GM12864 (cell line): ENCODE results near the gene HCFC1.

Source experiments
- DNase-seq: peaks from one replicate; pipeline ENCODE4 v3.0.0-alpha.2; 2011; ENCODE audit warnings: low read depth
- H3K4me3 ChIP-seq: 2 replicates; pipeline ENCODE4 v1.5.1; 2011; ENCODE audit warnings: mild to moderate bottlenecking, low read depth, low read length, control low read depth
- TF ChIP-seq, protein P1 (sequence below): IDR thresholded peaks from 2 replicates; pipeline ENCODE4 v1.5.1; 2011; ENCODE audit warnings: low read depth, mild to moderate bottlenecking, moderate library complexity, low read length, control low read depth, inconsistent platforms; ENCODE audit errors: missing control alignments

The HCFC1 gene

DNA sequence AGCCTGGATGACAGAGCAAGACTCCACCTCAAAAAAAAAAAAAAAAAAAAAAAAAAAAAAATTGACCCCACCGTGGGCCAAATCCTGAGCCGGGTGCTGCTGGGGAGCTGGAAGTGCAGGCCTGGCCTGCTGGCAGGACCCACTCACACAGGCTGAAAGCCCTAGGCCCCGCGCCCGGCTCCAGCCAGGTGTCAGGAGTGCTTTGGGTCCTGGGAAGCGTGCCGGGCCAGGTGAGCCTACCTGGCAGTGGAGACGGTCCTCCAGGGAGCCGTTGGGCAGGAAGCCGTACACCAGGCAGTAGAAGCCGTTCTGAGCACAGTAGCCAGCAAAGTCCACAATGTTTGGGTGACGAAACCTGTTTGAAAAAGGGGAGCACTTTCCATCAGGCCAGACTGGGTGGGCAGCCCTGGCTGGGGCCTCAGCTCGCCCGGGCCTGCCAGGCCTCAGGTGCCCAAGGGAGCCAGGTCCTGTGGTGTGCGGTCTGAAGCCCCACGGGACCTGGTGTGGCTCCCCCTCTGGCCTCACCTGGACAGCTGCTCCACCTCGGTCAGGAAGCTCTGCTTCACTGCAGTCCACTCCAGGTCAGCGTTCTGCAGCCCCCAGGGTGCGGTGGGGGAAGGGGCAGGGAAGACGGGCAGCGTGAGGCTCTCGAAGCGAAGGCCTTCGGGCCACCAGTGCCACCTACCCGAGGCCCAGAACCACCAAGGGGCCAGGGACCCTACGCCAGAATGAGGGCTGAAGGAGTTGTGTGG, 46.3 kb upstream of the HCFC1 start:
- H3K4me3 ChIP-seq: peak overlapping the region; percentile 83
- DNase-seq: no peak
- TF ChIP-seq, protein P1, sequence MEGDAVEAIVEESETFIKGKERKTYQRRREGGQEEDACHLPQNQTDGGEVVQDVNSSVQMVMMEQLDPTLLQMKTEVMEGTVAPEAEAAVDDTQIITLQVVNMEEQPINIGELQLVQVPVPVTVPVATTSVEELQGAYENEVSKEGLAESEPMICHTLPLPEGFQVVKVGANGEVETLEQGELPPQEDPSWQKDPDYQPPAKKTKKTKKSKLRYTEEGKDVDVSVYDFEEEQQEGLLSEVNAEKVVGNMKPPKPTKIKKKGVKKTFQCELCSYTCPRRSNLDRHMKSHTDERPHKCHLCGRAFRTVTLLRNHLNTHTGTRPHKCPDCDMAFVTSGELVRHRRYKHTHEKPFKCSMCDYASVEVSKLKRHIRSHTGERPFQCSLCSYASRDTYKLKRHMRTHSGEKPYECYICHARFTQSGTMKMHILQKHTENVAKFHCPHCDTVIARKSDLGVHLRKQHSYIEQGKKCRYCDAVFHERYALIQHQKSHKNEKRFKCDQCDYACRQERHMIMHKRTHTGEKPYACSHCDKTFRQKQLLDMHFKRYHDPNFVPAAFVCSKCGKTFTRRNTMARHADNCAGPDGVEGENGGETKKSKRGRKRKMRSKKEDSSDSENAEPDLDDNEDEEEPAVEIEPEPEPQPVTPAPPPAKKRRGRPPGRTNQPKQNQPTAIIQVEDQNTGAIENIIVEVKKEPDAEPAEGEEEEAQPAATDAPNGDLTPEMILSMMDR: no peak

DNA sequence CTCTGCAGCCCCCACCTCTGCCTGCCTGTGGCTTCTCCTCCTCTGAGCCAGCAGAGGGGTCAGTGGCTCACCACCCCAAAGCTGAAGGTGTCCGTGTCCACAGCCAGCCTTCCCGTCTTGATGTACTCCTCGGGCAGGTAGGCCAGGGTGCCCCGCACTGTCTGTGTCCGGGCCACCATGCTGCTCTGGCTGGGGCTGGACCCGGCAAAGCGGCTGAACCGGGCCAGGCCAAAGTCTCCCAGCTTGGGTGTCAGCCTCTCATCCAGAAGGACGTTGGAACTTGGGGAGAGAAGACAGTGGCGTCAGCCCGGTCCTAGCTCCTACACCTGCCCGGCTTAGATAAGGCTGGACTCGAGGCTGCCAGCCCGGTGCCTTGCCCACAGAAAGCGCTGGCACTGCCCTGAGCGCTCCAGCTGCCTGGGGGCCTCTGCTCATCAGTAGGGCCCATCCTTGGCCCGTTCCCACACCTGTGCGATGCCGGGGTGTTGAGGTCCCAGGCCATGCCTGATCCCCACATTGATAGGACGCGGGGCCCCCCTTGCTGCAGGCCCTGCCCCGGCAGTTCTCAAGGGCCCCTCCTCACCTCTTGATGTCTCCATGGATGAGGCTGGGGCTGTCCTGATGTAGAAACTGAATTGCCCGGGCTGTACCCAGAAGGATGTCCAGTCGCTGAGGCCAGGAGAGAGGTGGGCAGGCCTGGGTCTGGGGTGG, 44.9 kb upstream of the HCFC1 start:
- TF ChIP-seq, protein P1: no peak
- no peak for DNase-seq
- H3K4me3 ChIP-seq: no peak overlapping the region

DNA sequence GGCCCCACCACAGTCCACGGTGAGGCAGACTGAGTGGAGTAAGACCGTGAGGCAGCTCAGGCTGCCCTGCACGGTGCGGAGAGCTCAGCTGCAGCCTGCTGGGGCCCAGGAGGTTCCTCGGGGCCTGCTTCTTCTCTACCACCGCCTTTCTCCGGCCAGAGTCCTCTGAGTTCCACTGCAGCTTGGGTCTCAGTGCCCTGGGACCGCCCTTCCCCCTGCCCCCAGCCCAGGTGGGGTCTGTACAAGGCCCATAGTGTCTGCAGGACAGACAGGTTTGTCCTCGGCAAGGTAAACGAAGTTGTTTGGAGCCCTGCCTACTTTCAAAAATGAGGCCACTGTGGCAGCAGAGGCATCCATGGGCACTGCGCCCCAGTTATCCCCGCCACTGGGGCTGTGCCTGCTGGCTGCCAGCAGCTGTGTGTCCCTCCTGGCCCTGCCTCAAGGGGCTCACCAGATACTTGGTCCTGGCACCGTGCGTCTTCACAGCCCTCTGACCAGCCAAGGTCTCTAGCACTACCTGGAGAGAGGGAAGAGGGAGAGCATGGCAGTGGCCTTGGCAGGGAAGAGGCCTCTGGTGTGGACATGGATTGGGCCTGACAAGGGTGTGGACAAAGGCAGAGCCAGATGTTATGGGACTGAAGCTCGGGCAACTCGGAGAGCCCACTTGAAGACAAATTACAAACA, 44.1 kb upstream of the HCFC1 start:
- no peak overlapping the region for H3K4me3 ChIP-seq
- TF ChIP-seq, protein P1: no peak

DNA sequence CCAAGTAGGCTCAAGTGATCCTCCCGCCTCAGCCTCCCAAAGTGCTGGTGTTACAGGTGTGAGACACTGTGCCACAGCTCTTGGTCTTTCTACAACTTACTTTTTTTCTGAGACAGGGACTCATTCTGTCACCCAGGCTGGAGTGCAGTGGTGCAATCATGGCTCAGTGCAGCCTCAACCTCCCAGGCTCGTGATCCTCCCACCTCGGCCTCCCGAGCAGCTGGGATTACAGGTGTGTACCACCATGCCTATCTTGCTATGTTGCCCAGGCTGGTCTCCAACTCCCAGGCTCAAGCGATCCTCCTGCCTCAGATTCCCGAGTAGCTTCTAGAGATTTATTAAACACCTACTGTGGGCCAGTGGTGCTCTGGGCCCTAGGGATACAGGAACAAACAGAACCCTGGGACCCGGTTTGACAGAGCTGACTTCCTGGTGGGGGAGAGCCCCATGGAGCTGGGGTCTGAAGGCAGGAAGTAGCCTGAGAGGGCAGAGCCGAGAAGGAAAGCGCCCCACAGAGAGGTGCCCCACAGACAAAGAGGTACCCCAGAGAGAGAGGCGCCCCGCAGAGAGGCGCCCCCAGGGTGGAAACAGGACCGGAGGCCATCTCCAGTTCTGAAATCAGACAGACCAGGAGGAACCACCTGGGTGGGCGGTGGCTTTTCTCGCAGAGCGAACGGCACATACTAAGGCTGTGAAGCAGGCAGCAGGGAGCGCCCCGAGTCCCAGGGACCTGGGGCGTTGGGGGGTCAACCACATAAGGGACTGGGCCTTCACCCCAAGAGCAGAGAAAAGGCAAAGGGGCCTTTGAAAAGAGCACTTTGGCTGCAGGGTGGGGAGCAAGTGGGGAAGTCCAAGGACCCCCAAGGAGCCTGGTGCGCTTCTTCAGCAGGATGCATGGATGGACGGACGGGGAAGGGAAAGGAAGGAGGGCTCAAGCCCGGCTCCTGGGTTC, 43.1 kb upstream of the HCFC1 start:
- TF ChIP-seq, protein P1: no peak
- no peak overlapping the region for H3K4me3 ChIP-seq
- no peak for DNase-seq

More for the DNA sequence above, 44.1 kb upstream of the HCFC1 start:
- no peak for DNase-seq

DNA sequence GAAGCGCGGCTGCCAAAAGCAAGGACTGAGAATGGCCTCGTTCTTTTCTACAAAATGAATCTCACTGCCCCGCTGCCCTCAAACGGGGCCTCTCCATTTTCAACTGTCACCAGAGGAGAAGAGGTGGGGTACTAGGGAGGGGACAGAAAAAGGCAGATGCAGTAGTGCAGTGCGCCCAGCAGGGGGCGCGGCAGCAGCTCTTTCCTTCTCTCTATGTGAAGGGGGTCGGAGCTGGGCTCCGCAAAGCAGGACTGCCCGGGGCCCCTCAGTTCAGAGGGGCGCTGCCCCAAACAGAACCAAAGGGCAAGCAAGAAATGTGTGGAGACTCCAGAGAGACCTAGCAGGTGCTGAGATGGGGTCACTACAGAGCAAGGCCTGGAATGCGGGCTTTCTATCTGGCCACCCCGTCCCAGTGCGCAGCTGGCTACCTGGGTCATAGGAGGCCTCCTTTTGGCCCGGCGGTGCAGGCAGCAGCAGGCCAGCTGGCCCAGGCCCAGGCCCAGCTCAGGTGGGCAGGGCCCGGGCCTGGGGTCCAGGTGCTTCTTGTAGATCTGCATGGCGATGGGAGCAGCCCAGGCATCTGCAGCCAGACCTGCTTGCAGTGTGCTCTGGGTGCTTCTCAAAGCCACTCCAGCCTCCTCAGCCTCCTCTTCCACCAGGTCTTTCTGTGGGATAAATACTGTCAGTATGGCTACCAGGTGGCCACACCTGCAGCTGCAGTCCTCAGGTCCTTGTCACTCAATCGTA, 42.2 kb upstream of the HCFC1 start:
- no peak for DNase-seq
- TF ChIP-seq, protein P1: peak; percentile 88
- no peak overlapping the region for H3K4me3 ChIP-seq

DNA sequence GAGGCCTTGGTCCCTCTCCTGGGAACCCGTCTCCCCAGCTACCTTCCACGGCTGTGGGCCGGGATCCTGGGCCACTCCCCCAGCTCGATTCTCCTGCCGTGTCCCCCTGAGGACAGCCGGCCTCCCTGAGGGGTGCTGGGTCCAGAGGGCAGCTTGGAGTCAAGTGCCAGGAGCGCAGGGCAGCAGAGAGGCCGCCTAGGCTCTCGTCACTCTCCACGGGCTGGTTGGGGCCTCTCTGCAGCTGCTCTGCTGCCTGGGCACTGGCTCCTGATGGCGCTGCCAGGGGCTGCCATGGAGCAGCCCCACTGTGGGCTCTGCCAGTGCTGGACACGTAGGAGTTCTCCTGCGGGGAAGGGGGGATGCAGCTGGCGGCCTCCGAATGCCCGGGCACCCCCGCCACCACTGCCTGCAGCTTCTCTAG, 41.4 kb upstream of the HCFC1 start:
- DNase-seq: no peak
- no peak overlapping the region for H3K4me3 ChIP-seq
- TF ChIP-seq, protein P1: no peak
